NOMO-1 treated with dmso at 0.1 percent for 144 hours (cell line): ENCODE data around the gene PCDHB11.
"Not testable (repeated sequence)": the region's sequence is repeated elsewhere in the genome, so short reads cannot be mapped to it uniquely, and the experiment has no call there.

Source experiments
- DNase-seq: peaks from one replicate; lab custom pipeline; 2025; ENCODE audit not compliant: unreplicated experiment; lab: John Stamatoyannopoulos, UW

PCDHB11 gene

GRCh38 chr5:141186897-141187512 is 12.4 kb upstream of the PCDHB11 start, which contains the start of gene PCDHB9:
PCDHB9 (plus strand) TSS chr5:141187161; CDS start chr5:141187319, 158 bp downstream.
- DNase-seq: no peak

- not testable (repeated sequence) for DNase-seq
Observed at GRCh38 chr5:141188682-141189081, 10.7 kb upstream of the PCDHB11 start.

GRCh38 chr5:141189131-141189530 is 10.3 kb upstream of the PCDHB11 start:
- not testable (repeated sequence) for DNase-seq

GRCh38 chr5:141192110-141192725 is 7.2 kb upstream of the PCDHB11 start, which contains the start of gene PCDHB10:
PCDHB10 (plus strand) TSS chr5:141192353; CDS start chr5:141192553, 200 bp downstream.
- no peak for DNase-seq

GRCh38 chr5:141194332-141194731 is 5.1 kb upstream of the PCDHB11 start:
- DNase-seq: not testable (repeated sequence)

GRCh38 chr5:141196363-141196762 is 3.1 kb upstream of the PCDHB11 start:
- DNase-seq: no peak

- DNase-seq: not testable (repeated sequence)
Observed at GRCh38 chr5:141201126-141201525, 1.7 kb downstream of the PCDHB11 start.

GRCh38 chr5:141201646-141202045 is 2.2 kb downstream of the PCDHB11 start:
- DNase-seq: not testable (repeated sequence)

GRCh38 chr5:141208478-141208877 is 9.1 kb downstream of the PCDHB11 start, which contains the start of gene PCDHB12:
PCDHB12 (plus strand) TSS chr5:141208719; CDS start chr5:141208908, 189 bp downstream.
- DNase-seq: no peak

GRCh38 chr5:141210281-141210680 is 10.9 kb downstream of the PCDHB11 start:
- not testable (repeated sequence) for DNase-seq

- not testable (repeated sequence) for DNase-seq
Observed at GRCh38 chr5:141210849-141211248, 11.4 kb downstream of the PCDHB11 start.

- not testable (repeated sequence) for DNase-seq
Observed at GRCh38 chr5:141213656-141214339, 14.4 kb downstream of the PCDHB11 start, which contains the start of gene PCDHB13. PCDHB13 (plus strand) TSS chr5:141213919; CDS start chr5:141214124, 205 bp downstream.

- not testable (repeated sequence) for DNase-seq
Observed at GRCh38 chr5:141214583-141214982, 15.2 kb downstream of the PCDHB11 start.

- not testable (repeated sequence) for DNase-seq
Observed at GRCh38 chr5:141215504-141215903, 16.1 kb downstream of the PCDHB11 start.

GRCh38 chr5:141216035-141216434 is 16.6 kb downstream of the PCDHB11 start:
- not testable (repeated sequence) for DNase-seq

GRCh38 chr5:141223112-141223783 is 23.8 kb downstream of the PCDHB11 start, which contains the start of gene PCDHB14:
PCDHB14 (plus strand) TSS chr5:141223343; CDS start chr5:141223506, 163 bp downstream.
- peak; percentile 16 for DNase-seq

- not testable (repeated sequence) for DNase-seq
Observed at GRCh38 chr5:141224844-141225243, 25.4 kb downstream of the PCDHB11 start.

- not testable (repeated sequence) for DNase-seq
Observed at GRCh38 chr5:141225421-141225820, 26.0 kb downstream of the PCDHB11 start.

- DNase-seq: no peak
Observed at GRCh38 chr5:141234109-141234667, 34.8 kb downstream of the PCDHB11 start.

- DNase-seq: not testable (repeated sequence)
Observed at GRCh38 chr5:141235922-141236321, 36.5 kb downstream of the PCDHB11 start.
